ENCODE results near the gene DIAPH2.
"Not testable (repeated sequence)": the region's sequence is repeated elsewhere in the genome, so short reads cannot be mapped to it uniquely, and the experiment has no call there.

DIAPH2 gene

GRCh38 chrX:97401154-97401553 is 716.5 kb downstream of the DIAPH2 start:
- no peak for DNase-seq

DNA sequence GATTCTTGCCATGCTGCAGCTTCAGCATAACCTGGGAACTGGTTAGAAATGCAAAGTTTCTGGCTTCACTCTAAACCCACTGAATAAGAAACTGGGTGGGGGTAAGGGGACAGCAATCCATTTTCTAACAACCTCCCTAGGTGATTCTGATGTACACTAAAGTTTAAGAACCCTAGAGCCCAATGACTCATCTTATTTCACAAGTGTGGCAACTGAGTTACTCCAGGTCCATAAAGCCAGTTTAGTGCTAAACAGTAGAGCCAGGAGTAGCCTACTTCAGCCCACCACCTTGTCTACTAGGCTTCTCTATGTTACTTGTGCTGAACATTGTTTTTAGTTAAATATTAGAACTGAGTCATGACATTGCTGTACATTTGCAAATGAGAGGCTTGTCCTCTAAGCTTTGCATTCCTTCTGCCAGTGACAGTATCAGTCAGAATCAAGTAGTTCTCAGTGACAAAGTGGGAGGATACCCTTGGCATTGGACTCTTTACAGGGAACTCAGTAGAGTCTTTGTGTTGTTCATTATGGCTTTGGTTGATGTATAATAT is 717.0 kb downstream of the DIAPH2 start:
- no peak for DNase-seq

- DNase-seq: no peak
Observed at GRCh38 chrX:97402333-97402732, 717.7 kb downstream of the DIAPH2 start.

DNA sequence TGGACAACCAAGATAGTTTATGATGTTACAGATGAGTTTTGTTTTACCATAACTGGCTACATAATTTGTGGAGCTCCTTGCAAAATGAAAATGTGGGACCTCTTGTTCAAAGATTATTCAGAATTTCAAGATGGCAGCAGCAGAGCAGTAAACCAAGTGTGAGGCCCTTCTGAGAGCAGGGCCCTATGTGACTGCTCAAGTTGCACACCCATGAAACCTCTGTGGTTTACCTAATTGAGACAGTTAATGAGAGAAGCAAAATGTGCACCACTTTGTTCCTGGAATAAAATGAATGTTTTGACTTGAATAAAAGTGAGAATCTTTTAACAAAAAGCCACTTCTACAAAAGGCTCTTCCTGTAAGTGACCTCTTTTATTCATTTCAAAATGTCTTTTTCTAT is 718.3 kb downstream of the DIAPH2 start:
- DNase-seq: no peak

- no peak for DNase-seq
Observed at GRCh38 chrX:97405031-97405660, 720.5 kb downstream of the DIAPH2 start.

- not testable (repeated sequence) for DNase-seq
Observed at GRCh38 chrX:97409632-97410415, 725.2 kb downstream of the DIAPH2 start.

- no peak for DNase-seq
Observed at GRCh38 chrX:97416461-97416860, 731.8 kb downstream of the DIAPH2 start.

- no peak for DNase-seq
Observed at GRCh38 chrX:97429101-97429500, 744.5 kb downstream of the DIAPH2 start.

- DNase-seq: no peak
Observed at GRCh38 chrX:97431281-97431680, 746.6 kb downstream of the DIAPH2 start.

GRCh38 chrX:97446298-97446882 is 761.7 kb downstream of the DIAPH2 start:
- no peak for DNase-seq

DNA sequence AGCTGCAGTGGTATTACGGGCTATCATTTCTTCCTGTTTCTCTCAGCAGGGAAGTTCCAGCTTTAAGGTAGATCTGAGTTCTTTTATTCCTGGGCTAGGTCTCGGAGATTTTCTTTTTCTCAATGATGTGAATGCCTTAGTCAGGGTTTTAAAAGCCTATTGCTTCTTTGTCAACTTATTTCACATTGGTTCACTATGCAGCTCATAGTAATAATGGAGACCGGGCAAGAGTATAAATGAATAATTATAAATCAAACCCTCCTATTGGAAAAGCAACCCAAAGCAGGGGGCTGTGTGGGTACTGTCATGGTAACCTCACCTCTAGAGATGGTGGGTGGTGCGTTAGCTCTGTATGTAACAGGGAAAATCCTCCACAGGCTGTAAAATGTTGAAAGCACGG is 762.7 kb downstream of the DIAPH2 start:
- no peak for DNase-seq

- DNase-seq: no peak
Observed at GRCh38 chrX:97452283-97452682, 767.6 kb downstream of the DIAPH2 start.

- DNase-seq: no peak
Observed at GRCh38 chrX:97461763-97462162, 777.1 kb downstream of the DIAPH2 start.

GRCh38 chrX:97471071-97471470 is 786.4 kb downstream of the DIAPH2 start:
- no peak for DNase-seq

- no peak for DNase-seq
Observed at GRCh38 chrX:97474933-97475332, 790.3 kb downstream of the DIAPH2 start.

DNA sequence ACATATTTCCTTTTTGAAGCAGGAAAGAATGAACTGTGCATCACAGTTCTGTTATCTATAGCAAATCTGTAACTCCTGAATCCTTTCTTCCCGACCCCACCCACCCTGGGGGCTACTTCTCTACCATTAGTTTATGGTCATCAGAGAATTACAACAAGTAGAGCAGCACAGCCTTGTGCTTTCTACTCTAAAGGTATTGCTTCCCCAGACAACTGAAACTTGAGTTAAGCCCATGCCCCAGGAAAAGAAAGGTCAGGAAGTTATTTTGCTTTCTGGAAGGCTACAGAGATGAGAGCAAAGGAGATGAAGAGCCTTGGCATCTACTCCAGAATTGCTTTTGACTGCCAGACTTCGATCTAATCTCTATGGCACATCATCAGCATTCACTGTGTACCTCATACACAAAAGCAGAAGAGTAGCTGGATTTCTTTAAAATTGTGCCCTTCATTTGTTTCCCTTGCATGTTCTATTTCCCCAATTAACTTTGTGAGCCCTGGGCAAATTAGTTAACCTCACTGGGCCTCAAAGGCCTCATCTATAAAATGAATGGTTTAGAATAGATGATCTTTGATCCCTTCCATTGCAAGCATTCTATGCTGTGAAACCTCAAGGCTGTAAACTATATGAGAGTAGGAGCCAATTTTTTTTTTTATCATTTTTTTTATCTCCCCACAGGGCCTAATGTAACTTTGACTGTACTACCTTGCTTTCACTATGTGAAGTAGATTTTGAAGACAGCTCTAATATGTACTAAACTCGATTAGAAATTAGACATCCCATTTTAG is 794.7 kb downstream of the DIAPH2 start:
- no peak for DNase-seq

DNA sequence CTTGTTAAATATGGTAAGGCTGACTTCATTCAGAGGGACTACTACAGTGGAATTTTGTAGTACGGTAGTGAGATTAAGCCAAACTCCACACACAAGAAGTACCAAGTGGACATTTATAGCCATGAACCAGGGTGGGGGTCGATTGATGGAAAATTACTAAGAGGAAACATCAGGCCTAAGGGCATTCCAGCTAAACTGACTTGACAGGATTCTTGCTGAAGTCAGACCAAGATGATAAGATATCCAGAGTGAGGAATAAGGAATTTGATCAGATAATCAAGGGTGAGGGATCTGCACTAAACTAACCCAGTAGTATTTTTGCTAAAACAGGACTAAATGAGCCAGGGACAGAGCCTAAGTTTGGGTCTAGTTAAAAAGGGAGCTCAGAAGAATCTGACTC is 796.6 kb downstream of the DIAPH2 start:
- DNase-seq: no peak

DNA sequence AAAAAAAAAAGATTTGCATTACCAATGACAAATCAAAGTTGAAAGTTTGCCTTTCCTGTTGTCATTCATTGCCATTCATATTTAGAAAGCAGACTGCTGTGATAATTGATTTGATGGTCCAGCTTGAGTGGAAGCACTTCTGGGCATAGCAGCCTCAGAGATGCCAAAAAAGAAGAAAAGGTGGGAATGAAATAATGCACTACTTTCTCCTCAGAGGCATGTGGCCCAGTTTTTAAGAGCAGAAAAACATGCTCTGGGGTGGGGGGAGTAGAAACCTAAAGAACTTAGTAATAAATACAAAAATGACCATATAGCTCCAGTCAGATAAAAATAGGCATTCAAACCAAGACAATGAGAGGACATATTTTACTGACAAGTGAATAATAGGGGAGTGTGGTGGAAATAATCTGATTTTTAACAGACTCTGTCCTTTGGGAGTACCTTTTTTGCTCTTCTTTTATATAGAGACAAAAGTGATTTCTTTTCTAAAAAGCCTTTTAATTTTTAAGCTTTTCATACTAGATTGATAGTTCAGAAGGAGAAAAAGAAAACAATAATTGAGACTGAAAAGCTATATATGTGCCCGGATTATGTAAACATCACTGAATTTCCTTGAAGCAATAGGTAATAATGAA is 798.1 kb downstream of the DIAPH2 start:
- DNase-seq: no peak

- no peak for DNase-seq
Observed at GRCh38 chrX:97490656-97491055, 806.0 kb downstream of the DIAPH2 start.

- no peak for DNase-seq
Observed at GRCh38 chrX:97494756-97495372, 810.2 kb downstream of the DIAPH2 start.

DNA sequence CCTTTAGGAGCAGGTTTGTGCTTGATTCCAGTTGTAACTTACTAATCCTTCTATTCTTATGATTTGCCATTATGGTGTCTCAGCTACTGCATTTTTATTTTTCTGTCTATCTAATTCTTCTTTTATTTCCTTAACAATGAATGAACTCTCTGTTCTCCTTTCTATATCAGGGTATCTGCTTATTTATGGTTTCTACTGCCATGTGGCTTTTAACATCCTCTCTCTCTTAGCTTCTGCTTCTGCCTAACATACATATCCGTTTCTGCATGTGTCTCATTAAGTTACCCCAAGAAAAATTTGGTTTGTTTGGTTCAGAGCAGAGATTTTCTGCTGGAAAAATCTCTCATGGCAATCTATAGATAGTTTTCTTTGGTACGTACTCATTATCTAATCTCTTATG is 813.5 kb downstream of the DIAPH2 start:
- no peak for DNase-seq

- no peak for DNase-seq
Observed at GRCh38 chrX:97504431-97504830, 819.8 kb downstream of the DIAPH2 start.
